ENCODE measurements around the gene CDC42EP4. TPM values are rescaled to one million over a fixed set of nuclear protein-coding genes. Genes with fewer than 3 reads are reported as not detected.
A peak's percentile ranks its signal among the peaks of the same experiment; 100 is the strongest.

The CDC42EP4 gene
- total RNA-seq, 1 donor from 2014 or later, result 124 TPM

- Mint-ChIP-seq H3K36me3 (ENCODE audit: unreplicated experiment) (no peaks in the 10 kb centered on the region), H3K27me3 (ENCODE audit: unreplicated experiment) (peaks cover 18% of the 10 kb centered on the region), H3K4me1 (ENCODE audit: low read depth, unreplicated experiment) (peaks cover 51% of the 10 kb centered on the region), H3K9me3 (ENCODE audit: unreplicated experiment) (peaks cover 14% of the 10 kb centered on the region), H3K27ac (ENCODE audit: unreplicated experiment) (no peak overlapping the region), H3K4me3 (ENCODE audit: unreplicated experiment) (no peak overlapping the region)
- DNase-seq, result no peak
- TF ChIP-seq, protein P1, sequence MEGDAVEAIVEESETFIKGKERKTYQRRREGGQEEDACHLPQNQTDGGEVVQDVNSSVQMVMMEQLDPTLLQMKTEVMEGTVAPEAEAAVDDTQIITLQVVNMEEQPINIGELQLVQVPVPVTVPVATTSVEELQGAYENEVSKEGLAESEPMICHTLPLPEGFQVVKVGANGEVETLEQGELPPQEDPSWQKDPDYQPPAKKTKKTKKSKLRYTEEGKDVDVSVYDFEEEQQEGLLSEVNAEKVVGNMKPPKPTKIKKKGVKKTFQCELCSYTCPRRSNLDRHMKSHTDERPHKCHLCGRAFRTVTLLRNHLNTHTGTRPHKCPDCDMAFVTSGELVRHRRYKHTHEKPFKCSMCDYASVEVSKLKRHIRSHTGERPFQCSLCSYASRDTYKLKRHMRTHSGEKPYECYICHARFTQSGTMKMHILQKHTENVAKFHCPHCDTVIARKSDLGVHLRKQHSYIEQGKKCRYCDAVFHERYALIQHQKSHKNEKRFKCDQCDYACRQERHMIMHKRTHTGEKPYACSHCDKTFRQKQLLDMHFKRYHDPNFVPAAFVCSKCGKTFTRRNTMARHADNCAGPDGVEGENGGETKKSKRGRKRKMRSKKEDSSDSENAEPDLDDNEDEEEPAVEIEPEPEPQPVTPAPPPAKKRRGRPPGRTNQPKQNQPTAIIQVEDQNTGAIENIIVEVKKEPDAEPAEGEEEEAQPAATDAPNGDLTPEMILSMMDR (IDR thresholded peaks at IDR 0.05; ENCODE audit: partially characterized antibody, unreplicated experiment), result no peak
These were observed 24.9 kb downstream of the CDC42EP4 start for GRCh38 chr17:73286863-73287296.

GRCh38 chr17:73285916-73286862 is 25.6 kb downstream of the CDC42EP4 start:
- H3K4me1 Mint-ChIP-seq (ENCODE audit: low read depth, unreplicated experiment), result peaks cover 54% of the 10 kb centered on the region
- TF ChIP-seq, protein P1 (IDR thresholded peaks at IDR 0.05; ENCODE audit: partially characterized antibody, unreplicated experiment), result no peak
- no peak for DNase-seq
- H3K27me3 Mint-ChIP-seq (ENCODE audit: unreplicated experiment), result peaks cover 18% of the 10 kb centered on the region
- peaks cover 17% of the 10 kb centered on the region for H3K9me3 Mint-ChIP-seq (ENCODE audit: unreplicated experiment)
- no peaks in the 10 kb centered on the region for H3K36me3 Mint-ChIP-seq (ENCODE audit: unreplicated experiment)
- H3K4me3 Mint-ChIP-seq (ENCODE audit: unreplicated experiment), result no peak overlapping the region
- H3K27ac Mint-ChIP-seq (ENCODE audit: unreplicated experiment), result peak overlapping the region; percentile 11

- Mint-ChIP-seq H3K4me1 (ENCODE audit: low read depth, unreplicated experiment) (peaks cover 54% of the 10 kb centered on the region), H3K4me3 (ENCODE audit: unreplicated experiment) (no peak overlapping the region), H3K9me3 (ENCODE audit: unreplicated experiment) (peaks cover 17% of the 10 kb centered on the region), H3K27me3 (ENCODE audit: unreplicated experiment) (peaks cover 18% of the 10 kb centered on the region), H3K27ac (ENCODE audit: unreplicated experiment) (no peak overlapping the region), H3K36me3 (ENCODE audit: unreplicated experiment) (no peaks in the 10 kb centered on the region)
- no peak for DNase-seq
- TF ChIP-seq, protein P1 (IDR thresholded peaks at IDR 0.05; ENCODE audit: partially characterized antibody, unreplicated experiment), result no peak
These were observed 26.2 kb downstream of the CDC42EP4 start for GRCh38 chr17:73285603-73285908.

DNA sequence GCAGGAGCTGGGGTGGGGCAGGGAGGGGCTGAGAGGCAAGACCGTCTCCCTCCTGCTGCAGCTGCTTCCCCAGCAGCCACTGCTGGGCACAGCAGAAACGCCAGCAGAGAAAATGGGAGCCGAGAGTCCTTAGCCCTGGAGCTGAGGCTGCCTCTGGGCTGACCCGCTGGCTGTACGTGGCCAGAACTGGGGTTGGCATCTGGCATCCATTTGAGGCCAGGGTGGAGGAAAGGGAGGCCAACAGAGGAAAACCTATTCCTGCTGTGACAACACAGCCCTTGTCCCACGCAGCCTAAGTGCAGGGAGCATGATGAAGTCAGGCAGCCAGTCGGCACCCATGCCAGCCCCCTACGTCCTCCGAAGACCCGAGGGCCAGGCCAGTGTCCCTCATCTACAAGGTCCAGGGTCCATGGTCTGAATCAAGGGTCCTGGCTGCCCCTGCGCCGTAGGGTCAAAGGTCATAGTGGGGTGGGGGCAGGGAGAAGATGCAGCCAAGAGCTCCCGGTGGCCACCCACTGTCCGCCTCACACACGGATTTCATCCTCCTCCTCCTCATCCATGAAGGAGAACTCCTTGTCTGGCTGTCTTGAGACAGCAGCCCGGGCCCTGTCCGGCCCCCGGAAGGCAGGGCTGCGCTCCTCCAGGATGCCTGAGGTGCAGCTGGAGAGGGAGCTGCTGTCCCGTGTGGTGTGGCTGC is 26.7 kb downstream of the CDC42EP4 start:
- peak; percentile 40 for DNase-seq
- Mint-ChIP-seq H3K9me3 (ENCODE audit: unreplicated experiment) (peaks cover 17% of the 10 kb centered on the region), H3K27ac (ENCODE audit: unreplicated experiment) (no peak overlapping the region), H3K36me3 (ENCODE audit: unreplicated experiment) (no peaks in the 10 kb centered on the region), H3K4me3 (ENCODE audit: unreplicated experiment) (no peak overlapping the region), H3K27me3 (ENCODE audit: unreplicated experiment) (peaks cover 18% of the 10 kb centered on the region), H3K4me1 (ENCODE audit: low read depth, unreplicated experiment) (peaks cover 50% of the 10 kb centered on the region)
- TF ChIP-seq, protein P1 (IDR thresholded peaks at IDR 0.05; ENCODE audit: partially characterized antibody, unreplicated experiment), result no peak
